HPDE6-E6E7 (cell line): Measurements from ENCODE around the gene KTN1.

Experiments
- DNase-seq: peaks from one replicate; pipeline ENCODE4 v3.0.0; 2011; ENCODE audit warnings: missing footprints; ENCODE audit errors: extremely low spot score

The KTN1 gene

DNA sequence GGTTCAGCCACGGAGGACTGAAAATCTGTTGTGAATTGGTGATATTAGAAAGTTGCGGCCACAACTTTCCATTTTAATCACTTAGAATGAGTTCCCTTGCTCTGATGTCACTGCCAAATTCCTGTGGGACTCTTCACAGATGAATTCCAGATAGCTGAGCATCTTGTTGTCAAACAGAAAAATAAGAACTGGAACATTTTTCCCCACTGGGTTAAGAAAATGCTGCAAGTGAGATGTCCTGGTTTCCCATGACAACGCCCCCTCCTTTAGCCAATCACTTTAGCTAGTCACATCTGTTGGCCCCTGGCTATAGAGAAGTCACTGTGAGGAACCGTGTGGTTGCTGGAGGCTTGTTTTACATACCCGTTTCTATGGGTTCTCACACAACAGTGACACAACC, 135.9 kb downstream of the KTN1 start:
- DNase-seq = no peak

DNA sequence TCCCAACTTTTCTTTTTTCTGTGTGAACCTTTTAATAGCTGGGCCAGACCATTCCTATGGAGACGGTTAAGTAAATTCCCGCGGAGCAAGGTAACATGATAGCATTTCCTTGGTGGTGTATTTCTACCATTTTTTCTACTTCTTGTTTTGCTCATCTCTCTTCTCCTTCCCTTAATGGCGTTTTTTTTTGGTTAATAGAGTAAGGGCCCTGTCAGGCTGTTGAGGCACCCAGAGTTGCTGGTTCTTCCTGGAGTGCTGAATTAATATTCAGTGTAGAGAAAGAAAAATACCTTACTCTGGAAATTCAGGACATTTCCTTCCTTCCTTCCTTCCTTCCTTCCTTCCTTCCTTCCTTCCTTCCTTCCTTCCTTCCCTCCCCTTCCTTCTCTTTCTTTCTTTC, 137.6 kb downstream of the KTN1 start:
- no peak for DNase-seq

DNA sequence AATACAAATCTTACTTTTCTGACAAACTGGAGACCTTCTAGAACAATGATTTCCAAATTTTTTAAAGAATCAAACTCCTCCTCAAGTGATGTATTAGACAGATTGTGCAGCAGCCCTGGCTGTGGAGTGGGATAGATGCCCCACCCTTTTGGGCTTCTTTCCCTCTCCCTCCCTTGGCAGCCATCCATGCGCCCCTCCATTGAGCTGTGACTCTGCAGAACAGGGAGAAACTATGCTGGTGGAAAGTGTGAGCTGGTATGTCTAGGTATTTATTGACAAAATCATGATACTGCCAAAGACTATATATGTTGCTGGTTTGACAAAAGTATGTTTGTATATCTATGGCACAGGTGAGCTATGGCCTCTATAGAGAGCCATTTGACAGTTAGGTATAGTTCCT, 138.5 kb downstream of the KTN1 start:
- no peak for DNase-seq

DNA sequence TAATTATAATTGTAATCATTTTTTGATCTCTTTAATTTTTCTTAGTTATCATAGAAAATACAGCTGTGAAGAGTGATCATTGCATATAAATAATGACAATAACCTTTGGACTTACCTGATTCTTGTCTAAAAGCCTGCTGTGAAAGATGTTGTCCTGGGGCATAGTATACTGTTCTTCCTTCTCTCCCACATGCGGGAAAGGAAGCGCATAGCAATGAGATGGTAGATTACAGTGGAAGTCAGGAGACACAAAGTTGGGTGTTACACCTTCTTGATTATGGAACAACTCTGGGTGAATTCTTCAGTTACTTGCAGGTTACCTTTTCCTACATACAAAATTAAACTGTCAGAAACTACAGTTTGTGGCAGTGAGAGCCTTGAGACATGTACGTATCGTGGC, 140.8 kb downstream of the KTN1 start:
- DNase-seq = no peak

DNA sequence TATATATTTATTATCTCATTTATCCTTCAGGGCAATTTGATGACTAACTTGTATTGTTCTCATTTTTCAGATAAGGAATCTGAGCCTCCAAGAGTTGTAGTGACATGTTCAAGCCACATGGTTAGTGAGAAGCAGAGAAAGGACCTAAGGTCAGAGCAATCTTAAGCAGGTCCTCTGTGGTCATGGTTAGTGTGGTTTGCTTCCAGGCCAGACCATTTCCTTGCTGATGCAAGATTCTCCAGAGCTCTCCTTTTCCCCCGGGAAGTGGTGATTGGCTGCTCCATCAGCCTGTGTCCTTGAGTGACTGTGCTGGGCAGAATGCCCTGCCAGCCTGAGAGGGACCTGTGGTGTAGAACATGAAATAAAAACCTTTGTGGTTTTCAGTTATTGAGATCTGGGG, 141.3 kb downstream of the KTN1 start:
- DNase-seq = peak; percentile 66

DNA sequence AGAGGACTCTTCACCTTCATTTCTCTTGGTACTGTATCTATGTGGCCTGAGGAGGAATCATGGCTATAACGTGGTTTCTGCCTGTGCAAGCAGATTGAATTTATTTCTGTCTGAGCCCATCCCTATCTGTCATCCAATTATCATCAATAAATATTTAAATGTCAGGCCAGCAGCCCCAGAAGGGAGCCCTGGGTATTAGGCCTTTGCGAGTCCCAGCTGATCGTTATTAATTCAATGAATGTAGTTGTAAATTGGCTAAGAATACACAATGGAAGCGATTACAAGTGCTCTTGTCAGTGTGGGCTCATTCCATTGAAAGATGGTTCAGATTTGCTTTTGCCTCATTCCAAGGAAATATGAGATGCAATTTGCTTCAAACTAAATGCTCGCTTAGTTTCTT, 142.0 kb downstream of the KTN1 start:
- no peak for DNase-seq

DNA sequence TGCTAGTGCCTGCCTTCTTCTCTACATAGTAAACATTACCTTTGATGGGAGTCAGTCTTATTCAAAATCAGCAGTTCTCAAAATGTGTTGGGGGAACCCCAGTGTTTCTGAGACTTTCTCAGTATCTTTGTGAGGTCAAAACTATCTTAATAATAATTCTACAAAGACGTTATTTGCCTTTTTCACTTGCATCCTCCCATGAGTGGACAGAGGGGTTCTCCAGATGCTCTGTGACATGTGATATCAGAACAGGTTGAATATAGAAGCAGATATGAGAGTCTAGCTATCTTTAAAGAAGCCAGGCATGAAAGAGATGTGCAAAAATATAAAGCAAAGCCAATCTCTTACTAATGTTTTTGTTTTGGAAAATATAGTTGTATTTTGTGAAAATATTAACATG, 144.7 kb downstream of the KTN1 start:
- DNase-seq = no peak

DNA sequence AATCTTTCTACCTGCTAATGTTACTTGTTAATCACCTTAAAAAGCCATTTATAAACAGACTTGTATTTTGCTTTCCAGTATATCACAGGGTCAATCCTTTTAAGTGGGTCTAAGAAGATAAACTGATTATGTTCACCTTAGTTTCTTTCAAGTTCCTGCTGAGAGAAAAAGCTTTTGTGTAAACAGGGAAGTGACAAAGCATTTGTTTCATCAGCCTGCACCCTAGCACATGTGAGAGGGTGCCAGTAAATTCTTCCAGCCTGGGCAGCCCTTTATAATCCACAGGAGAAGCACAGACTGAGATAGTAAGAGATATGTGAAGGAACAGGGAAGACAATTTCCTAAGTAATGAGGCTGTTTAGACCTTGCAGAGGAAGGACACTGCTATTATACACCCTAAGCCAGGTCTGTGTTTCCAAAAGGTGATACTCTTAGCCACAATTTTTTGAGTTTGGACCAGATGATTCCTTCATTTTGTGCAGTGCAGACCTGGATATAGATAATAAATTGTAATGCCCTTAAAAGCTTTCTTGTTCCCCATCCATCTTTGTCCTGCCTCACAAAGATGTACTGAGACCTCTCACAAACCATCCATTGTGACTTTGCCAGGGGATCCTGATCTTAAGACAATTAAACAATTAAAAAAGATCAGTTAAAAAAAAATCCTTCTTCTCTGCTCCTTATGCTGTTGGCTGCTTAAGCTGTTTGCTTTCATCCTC, 150.7 kb downstream of the KTN1 start:
- no peak for DNase-seq

DNA sequence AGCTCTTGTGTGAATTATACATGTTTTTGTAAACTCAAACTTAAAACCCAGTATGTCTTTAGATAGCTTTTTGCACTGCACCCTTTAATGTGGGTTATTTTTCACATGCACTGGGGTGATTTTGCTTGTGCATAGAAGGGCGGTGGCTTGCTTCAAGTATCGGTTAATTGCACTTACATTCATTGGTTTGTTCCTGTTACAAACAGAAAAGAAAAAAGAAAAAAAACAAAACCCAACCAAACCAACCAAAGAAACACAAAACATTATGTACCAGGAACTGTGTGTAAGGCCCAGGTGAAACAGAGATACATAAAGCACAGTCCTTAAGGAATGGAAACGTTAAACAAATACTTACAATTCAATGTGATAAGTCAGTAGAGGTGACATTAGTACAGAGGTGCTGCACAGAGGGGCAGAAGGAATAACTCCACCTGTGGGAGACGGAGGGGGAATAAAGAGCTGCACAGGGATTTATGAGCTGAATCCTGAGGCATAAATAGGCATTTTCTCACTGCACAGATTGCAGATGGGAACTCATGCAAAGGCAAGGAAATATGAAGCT, 151.4 kb downstream of the KTN1 start:
- no peak for DNase-seq

DNA sequence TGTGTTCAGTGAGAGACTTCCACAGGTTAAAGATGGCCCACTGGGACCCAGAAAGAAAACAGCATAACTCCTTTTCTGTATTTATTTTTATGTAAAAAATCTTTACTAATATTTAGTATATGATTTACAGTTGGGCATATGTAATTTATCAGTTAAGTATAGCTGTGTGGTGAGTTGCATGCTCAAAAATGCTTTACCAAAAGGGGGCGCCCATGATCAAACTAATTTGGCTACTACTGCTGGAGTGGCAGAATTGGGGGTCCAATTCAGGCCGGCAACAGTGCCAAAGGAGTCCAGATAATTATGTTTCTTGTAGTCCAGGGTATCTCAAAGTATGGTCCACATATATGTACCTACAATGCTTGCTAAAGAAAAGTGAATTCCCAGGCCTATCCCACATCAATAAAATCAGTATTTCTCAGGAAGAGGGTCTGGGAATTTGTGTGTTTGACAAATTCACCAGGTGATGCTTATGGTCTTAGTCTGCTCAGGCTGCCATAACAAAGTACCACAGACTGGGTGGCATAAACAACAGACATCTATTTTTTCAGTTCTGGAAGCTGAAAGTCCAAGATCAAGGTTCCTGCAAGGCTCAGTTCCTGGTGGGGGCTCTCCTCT, 152.0 kb downstream of the KTN1 start:
- no peak for DNase-seq

DNA sequence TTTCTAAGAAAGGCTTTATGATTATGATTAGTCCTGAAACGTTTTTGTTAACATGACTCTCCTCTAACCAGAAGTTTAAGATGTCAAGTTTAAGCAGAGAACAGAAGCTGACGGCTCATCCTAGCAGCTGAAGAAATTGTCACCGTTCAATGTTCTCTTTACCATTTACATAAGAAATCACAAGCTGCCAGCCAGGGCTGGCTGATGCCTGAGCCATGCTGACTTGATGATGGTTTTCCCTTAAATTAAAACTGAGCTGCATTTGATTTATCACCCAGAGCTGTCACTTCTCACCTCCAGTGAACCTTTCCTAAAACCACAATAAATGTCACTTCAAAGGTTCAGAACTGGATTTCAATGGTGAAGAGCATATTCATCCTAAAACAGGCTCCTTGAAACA, 153.6 kb downstream of the KTN1 start:
- no peak for DNase-seq
